Central memory CD4-positive, alpha-beta T cell (primary cell): ENCODE results near the gene POC1A.

Experiments used
- DNase-seq: peaks from one replicate; pipeline ENCODE4 v3.0.0; 2022

Gene POC1A

DNA sequence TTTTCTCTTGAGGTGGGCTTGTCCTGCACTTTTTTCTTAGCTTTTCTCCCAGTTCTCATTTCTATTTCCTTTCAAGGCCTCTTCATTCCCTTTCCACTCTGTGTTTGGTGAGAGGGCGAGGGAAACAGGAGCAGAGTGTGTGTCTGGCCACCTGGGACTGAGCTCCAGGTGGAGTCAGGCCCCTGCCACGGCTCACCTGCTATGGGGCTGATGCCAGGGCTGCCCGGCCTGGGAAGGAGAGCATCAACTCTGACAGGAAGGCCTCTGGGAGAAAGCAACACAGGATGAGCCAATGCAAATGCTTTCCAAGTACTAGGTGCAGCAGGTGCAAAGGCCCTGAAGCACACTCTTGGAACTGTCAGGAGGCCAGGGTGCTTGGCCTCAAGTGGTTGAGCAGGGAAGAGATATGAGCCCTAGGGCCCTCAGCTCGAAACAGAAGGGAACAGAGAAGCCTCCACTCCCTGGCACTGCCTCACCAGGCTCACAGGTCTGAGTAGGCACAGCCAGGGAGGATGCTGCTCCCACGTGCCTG lies 70.6 kb downstream of the POC1A start:
- no peak for DNase-seq

DNA sequence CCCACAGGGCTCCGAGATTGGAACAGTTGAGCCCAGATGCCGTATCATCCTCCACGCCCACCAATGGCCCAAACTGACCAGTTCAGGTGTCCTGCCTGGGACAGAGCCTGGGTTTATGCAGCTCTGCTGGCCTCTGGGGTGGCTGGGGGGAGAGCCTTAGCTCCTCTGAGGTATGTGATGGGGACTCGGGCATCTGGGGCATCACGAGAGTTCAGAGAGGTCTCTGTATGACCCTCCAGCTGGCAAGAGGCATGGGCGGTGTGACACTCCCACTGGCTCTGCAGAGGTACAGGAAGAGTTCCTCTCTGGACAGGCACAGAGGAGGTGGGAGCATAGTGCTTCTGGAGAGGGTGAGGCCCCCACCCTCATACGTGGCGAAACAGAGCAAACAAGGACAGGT lies 71.3 kb downstream of the POC1A start:
- no peak for DNase-seq

DNA sequence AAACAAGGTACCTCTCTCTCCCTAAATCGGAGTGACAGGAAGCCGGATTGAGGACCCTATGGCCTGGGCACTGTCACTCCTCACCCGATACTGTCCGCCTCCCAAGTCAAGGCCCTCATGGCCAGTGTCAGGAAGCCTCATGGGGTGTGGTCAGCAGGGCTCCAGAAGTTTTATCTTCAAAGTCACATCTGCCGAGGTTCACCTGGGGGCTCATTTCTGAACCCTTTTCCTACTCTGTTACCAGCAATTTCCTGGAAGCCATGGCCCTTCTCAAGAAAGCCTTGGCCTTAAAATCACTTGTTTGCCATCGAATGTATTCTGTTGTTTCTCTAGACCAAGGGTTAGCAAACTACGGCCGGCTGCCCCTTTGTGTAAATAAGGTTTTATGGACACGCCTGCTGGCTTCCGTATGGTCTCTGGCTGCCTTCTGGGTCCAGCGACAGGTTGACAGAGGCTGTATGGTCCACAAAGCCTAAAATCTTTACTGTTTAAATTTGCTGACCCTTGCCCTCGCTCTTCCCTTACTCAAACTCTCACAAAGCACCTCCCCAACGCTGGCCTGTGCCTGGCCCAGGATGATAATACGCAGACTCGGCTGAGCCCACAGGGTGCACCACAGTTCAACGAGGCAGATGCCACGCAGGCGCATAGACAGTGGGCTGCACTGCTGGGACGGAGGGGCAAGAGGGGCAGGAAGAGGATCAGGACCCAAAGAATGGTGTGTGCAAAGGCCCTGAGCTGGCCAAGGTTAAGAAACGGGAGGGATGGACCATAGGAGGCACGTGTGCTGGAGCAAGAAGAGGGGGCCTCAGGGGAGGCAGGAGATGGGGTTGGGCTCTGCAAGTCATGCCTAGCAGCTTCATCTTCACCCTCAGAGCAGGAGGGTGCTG lies 73.1 kb downstream of the POC1A start:
- DNase-seq = no peak

DNA sequence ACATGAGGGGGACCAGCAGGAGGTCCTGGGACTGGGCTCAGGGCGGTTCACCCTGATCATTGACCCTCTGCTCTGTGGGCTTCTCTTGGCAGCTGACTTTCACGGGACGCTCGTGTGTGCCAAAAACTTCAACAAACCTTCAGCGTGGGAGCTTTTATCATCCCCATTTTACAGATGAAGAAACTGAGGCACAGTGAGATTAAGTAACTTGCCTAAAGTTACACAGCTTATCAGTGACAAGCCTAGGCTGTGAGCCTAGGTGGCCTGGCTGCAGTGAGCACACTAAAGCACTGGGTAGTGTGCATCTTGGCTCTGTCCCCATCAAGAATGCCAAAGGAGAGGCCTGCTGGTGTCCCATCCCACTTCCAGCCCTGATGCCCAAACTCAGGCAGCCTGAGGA lies 74.3 kb downstream of the POC1A start:
- no peak for DNase-seq

DNA sequence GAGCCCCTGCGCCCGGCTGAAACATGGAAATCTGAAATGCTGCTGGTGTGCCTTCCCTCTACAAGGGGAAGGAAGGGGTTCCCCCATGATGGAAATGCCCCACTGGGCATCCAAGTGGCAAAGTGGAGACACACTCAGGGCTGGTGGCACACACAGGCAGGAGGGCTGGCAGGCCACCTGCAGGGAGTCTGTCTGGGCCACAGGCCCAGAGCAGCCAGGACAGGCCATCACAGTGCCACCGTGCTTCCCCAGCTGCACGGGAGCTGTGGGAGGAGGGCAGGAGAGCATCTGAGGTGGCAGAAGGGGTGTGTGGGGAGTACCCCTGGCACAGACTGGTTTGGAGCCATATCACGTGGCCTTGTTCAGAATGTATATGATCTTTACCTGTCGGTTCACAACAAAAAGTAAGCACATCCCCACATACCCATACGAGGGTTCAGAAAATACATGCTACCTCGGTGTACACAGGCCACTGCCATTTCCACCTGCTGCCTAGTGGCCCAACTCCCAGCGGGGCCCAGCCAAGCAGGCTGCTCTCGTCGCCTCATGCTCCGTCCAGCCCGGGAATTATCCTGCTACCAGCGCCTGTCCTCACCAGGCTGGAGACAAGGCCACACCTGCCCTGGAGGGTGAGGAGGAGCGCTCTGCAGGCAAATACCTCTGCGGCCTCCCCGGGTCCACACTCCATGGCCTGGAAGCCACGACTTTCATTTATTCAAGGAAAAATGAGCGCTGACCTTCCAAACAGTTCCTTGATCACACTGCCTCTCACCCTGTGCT lies 75.3 kb downstream of the POC1A start:
- no peak for DNase-seq

DNA sequence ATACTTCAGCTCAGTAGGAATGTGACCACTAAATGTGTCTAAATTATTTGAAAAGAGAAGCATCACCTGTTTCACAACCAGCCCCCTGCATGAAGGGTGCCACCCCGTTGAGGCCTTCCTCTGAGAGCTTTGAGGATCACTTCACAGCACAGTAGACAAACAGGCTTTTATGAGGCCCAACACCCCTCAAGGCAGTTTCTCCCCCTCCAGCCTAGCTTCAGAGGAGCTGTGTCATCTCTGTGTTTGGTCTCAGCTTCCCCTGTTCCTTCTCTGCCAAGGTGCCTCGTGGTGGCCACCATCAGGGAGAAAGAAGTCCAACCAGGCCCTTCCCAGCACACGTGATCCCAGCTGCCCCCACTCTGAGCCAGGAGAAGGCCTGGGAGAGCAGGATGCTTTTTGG lies 76.3 kb downstream of the POC1A start:
- no peak for DNase-seq

DNA sequence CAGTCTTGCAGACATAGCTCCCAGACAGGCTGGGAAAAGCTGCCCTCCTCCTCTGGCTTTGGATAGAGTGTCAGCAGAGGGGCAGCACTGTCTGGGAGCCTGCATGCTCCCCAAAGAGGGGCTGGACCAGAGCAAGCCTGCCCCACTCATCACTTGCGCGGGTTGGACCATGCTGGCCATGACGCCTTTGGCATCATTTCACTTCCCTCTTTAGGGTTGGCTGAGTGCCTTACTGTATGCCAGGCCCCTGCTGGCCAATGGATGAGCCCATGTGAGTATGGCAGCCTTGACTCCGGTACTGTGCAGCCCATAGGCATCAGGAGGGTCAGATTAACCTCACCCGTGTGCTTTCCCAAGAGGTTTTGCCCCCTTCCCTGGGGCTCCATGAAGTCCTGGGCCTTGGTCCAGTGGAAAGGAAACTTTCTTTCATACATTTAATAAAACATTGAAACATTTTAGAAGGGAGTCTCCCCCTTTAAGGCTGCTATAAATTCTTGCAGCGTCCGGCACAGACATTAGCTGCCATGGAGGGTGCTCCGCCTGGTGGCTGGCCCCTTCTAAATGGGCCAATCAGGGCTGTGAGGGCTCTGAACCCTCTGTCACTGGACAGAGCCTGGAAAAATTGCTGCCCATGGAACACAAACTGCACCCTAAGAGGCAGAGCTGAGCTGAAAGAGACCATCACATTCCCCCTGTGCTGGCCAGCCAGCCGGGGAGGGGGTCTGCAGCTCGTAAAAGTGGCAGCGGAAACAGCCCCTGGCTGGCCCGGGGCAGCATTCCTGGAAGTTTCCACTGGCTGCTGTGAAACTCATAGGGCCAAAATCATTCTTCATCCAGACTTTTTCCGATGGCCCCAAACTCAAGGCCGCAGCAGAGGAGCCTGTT lies 77.1 kb downstream of the POC1A start:
- no peak for DNase-seq

DNA sequence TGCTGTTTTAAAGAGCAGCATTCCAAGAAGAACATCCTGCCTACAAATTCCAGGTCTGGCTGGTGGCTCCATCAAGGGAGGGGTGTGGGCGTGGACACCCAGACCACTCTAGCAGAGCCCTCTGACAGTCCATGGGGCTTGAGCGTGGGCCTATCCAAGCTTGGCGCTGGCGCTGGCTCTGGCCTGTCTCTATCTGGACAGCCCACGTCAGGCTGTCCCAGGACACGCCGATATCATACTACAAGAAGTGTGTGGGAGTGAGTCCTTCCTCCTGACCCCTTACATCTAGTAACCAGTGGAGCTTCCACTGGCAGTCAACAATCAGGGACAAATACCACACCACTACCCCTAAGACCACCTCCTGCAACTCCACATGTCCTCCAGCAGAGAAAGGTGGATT lies 80.7 kb downstream of the POC1A start:
- DNase-seq = no peak

DNA sequence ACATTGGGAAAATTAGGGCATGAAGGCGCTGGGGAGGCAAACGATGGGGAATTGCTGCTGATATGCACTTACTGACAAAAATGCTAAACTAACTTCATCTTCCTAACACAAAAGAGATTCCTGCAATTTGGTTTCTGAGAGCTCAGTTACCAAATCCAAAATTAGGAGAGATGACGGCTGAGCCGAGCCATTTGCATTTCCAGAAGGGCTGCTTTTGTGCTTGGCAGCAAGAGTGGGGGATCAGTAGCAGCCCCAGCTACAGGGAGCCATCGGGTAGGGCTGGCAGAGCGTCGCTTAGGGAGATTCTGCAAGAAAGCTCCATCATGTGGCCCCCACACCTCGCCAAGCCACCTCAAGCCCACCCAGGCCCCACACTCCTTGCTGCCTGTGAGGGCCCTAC lies 81.8 kb downstream of the POC1A start:
- no peak for DNase-seq

DNA sequence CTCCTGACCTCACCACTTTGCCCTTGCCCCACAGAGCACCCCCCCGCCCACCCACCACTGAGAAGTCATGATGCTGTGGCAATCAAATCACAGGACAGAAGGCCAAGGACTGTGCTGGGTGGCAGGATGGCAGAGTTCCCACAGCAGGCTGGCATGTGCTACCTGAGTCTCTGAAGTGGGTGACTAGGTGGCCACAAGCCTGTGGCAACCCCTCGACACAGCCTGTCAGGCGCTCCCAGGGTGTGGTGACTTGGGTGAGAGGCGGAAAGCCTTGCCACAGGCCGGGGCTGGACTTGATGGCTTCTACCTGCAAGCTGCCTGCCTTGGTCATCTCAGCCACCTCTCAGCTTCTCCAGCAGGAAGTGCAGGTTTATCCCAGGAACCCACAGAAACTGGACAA lies 82.2 kb downstream of the POC1A start:
- peak; percentile 17 for DNase-seq

DNA sequence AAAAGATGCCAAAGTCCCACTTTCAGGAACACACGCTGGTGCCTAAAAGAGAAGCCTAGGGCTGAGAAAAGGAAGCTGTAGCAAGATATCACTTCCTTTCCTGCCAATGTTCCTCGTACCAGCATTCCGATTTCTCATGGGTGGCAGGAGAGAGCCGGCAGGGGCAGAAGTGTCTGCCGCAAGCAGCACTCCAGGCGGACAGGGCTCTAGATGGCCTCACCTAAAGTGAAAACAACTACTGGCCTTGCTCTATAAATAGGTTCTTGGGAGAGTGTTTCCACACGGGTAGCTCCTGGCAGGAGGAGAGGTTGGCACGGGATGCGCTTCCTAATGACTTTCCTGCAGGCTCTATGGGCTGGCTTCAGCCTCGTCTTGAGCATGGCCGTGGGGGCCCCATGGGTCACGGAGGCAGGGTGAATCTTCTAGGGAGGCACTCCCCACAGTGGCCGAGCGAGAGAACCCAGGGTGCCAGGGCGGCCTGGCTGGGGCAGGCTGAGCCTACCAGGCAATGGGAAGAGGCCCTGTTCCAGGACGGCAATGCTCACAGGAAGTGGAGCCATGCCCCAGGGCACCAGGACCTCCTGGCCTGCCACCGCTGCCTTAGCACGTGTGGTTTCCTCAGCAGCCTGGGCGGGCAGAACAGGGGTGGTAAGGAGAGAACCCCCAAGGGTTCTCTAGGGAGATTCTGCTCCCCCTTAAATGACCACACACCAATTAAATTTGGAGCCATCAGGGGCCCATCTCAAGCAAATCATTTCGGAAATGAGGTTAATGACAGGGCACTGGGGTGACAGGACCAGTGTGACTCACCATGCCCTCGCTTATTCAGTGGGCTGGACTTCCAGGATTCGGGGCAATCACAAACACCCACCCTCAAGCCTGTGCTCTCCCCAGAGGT lies 83.2 kb downstream of the POC1A start:
- no peak for DNase-seq

DNA sequence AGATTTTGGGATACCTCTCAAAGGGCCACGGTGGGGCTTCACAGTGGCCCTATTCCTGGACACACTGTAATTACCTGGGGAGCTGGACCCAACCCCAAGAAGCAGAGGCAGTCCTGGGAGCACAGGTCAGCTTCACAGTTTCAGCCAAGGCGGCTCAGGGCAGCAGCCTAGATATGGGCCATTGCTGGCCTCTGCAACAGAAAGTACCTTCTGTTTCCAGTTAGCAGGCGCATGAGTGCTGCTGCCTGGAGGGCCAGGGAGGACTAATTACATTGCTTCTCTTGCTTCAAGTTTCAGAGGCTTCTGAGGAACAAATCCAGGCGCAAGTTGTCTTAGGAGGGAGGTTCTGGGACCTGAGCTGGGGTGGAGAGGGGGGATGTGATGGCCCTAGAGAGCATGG lies 84.4 kb downstream of the POC1A start:
- DNase-seq = no peak

DNA sequence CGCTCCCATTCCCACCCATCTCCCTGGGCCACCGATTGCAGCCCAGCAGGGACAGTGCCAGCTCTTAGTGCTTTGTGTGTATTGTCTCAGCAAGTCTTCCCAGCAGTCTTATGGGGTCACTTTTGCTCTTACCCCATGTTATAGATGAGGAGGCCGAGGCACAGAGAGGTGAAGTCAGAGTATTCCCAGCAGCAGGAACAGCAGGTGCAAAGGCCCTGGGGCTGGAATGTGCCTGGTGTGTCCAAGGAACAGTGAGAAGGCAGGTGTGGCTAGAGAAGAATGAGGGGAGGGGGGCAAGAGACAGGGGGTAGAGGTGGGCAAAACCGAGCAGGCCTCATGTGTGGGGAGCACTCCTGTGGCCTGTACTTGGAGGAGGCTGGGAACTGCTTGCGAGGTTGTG lies 85.1 kb downstream of the POC1A start:
- DNase-seq = no peak

DNA sequence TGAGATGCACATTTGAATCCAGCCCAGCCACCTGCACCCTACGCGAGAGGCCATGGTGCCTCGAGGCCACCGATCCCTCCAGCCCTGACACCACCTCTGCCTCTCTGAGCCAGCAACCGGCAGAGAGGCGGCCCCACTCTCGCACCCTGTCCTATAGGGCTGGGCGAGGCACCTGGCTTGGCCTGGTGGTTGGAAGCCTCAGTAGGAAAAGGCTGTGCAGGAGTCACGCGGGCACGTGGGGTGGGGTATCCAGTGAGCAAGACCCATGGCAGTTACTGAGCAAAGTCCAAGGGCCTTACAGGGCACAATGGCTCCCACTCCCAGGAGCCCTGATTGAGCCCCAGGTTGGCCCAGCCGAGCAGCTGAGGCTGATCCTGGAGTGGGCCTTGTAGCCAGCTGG lies 85.5 kb downstream of the POC1A start:
- no peak for DNase-seq

DNA sequence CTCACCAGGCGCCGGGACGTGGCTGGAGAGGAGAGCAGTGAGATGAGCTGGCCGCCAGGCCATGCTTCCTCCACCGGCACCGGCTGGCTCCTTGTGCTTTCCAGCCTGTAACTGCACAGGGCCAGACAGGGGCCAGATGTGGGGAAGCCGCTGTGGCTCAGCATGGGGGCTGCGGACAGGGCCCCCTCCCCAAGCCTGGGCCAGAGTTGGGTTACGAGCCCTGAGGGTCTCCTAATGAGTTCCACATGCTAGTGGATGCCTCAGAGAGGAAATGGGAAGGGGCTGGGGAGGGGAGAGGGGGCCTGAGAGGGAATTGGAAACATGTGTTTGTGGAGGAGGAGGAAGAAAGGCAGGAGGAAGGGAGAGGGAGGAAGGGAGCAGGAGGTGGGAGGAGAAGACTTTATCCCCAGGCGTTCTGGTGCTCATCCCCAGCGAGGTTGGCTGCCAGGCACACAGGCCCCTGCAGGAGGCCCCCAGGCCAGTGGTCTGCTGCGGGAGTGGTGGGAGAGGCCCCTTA lies 86.1 kb downstream of the POC1A start:
- no peak for DNase-seq

DNA sequence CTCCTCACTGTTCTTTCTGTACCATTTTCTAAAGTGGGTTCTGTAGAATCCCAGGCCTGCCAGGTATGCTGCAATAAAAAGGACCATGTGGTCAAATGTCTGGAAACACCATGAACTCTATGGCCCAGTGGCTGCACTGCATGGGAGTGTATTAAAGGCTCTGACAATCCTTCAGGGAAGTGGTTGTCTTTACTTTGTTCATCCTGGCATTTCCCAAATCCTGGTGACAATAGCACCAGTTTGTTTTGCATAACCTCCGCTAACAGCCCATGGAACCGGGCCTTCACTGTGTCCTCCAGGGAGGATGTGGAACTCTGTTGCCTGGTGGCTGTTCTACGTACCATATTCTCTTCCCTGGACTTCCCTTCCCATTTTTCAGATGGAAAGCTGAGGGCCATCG lies 86.7 kb downstream of the POC1A start:
- DNase-seq = no peak

DNA sequence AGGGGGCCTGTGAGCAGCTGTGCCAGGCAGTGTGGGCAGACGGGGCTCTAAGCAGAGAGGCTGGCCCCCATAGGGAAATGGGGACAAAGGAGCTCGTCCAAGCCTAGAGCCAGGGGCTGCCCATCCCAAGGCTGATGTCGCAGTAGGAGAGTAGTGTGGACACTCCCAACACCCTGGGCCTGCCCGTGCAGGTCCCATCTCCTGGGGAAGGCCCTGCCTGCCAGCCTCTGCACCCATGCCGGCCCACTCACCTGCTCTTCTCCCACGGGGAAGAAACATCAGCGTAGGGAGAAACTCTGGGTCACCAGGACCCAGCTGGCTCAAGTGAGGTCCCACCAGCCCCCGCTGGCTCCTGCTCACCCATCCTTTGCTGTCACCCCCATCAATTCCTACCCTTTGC lies 87.2 kb downstream of the POC1A start:
- DNase-seq = no peak

DNA sequence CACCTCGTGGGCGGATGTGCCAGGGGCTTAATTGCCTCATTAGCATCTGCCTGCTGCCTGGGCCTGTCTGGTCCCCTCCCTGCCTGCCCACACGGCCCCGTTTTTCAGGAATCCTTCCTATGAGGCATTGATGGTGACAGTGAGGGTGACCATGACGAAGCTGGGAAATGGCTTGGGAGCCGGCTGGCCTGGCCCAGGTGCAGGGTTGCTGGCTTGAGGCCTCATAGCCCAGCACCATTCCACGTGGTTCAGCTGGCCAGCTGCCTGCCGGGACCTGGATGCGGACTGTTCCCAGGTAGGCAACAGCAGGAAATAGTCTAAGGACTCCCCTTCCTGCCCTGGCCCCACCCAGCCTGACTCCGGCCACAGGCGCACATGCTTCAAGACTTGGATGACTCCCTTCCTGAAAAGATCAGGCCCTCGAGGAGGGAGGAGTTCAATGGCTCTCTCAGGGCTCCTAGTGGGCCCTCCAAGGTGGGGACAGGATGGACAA lies 88.9 kb downstream of the POC1A start:
- DNase-seq = no peak

DNA sequence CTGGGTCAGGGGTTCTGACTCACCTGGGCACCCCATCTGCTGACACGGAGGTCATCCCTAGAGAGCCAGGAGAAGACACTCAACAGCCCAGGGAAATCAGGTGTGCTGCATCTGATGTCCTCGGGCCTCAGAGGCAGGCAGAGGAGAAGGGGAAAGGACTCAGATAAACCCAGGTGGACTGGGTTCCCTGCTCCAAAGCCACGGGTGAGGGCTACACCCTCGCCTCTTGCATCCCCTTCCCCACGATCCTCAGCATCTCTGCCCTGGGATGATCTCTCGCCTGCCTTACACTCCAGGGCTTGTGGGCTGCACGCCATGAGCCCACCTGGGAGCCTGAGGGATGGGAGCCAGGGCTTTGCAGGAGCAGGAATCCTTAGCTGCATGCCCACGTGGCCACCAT lies 89.7 kb downstream of the POC1A start:
- DNase-seq = no peak

DNA sequence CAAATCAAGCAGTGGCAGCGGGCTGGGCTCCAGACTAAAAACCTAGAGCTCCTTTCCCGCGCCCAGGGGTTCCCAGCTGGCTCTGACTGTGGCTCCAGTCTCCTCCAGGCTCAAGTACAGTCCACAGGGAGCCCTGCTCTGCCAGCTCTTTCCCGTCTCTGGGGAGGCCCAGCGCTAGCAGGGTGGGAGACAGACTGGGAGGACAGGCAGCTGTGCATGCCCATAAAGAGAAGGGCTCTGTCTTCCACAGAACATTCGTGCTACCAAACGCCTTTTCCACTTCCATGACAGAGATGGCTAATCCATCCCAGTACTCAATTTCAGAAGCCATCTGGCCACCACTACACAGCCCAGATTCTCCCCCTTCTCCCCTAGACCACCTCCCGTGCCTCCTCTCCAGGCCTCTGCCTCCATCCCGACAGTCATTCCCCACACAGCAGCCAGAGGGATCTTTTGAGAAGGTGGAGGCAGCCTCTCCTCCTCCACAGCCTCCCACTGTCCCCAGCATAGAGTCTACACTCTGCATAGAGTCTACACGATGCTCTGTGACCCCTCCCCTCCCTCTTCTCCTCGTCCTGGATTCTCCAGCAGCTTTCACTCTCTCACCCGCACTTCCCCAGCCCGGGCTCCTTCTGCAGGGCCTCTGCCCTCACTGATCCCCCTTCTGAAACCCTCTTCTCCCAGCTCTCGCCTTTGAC lies 91.0 kb downstream of the POC1A start:
- DNase-seq = no peak

DNA sequence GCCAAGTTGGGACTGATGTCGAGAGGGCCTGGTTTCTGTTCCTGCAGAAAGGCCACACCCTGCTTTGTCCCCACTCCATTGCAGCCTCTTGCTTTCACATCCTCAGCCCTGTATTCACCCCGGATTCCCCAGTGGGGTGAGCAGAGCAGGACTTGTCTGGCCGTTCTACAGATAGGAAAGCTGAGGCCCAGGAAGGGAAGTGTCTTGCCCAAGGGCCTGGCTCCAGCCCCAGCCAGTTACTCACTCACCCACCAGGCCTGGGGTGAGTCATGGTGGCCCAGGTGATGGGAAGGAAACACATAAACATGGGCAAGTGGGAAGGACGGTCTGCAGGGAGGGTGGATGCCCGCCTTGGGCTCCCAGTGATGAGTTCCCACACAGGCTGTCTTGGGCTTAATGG lies 91.7 kb downstream of the POC1A start:
- DNase-seq = no peak
